Measurements from ENCODE around the gene PLCB4.

The PLCB4 gene

DNA sequence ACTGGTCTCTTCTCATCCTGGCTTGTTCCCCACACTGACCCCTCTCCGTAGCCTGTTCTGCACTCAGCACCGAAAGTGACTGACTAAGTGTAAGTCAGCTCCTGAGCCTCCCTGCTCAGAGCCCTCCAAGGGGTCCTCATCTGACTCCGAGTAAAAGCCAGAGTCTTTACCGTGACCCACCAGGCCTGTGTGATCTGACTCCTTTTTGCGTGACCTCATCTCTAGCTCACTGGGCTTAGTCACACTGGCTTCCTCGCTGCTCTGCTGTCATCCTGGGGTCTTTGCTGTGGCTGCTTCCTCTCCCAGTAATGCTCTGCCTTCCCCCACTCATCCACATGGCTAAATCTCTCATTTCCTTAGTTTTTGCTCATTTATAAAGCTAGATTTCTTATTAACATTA lies 116.6 kb downstream of the PLCB4 start:
- DNase-seq = no peak

DNA sequence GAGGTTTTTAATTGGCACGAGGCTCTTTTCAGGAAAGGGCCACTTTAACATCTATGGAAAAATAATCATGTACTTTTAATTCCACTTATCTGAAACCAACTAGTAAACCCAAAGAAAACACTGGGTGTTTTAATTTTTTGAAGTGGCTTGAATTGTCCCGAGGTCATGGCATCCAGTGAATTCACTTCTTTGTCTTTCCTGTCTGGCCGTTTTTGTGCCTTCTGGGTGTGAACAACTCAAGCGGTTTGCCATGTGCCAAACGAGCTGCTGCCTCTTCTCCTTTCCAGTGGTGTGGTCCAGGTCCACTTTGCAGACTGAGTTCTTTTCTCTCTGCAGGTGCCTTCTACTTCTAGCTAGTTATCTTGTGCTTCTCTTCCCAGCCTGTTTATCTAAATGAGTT lies 117.5 kb downstream of the PLCB4 start:
- no peak for DNase-seq

DNA sequence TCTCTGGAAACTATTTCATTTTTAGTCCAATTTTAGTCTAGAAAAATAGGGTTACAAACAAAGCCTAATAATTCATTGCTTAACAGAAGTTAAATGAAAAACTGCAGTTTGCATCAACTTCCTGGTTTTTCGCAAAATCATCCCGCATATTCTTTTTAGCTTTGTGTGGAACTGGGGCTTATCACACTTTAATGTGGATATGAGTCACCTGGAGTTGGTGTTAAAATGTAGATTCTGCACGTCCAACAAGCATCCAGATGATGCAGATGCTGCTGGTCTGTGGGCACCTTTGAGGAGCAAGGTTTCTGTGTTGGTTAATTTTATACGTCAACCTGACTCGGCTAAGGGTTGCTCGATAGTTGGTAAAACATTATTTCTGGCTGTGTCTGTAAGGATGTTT lies 126.1 kb downstream of the PLCB4 start:
- no peak for DNase-seq

DNA sequence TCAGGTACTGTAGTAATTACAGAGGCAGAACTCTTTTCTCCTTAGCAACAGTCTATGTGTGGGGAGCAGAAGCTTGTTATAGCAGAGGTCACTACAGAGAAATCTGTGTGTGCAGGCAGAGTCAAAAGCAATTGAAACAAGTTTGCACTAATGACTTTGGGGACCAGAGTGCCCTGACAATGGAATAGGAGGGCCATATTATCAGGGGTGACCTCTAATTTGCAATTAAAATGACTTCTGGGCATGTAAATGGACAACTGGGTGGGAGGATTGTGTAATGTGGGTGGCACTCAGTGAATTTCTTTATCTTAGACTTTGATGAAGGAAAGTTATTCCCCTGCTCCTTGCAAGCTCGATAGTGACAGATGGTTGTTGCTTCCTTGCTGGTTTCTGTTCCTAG lies 127.2 kb downstream of the PLCB4 start:
- DNase-seq = no peak

DNA sequence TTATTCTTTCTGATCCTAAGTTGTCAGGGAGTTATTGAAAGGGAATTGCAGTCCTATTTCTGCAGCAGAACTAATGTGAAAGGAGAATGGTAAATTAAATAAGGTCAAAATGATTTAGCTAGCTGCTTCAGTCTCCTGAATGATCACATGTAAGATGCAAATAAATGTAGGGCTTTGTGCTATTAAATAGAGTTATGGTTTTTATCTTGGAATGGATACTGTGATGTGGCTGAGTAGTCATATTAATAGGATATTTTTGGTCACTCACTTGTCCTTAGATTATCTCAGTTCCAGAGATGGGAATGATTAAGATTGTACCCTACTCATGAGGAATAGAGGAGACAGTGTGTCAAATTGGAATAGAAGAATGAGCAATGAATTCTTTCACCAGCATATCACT lies 129.6 kb downstream of the PLCB4 start:
- DNase-seq = no peak

DNA sequence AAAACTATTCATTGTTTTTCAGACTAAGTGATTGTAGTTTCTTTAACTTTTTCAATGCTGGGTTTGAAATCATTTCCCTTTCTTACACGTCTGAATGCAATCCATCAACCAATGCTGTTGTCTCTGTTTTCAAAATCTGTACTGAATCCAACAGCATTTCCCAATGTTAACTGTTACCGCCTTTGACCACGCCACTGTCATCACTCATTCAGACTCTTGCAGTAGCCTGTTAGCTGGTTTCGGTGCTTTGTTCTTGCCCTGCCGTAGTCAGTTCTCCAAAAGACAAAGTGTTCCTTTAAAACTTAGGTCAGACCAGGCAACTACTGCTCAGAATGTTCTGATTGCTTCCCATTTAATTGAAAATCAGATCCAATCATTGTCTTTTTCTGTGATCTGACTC lies 131.3 kb downstream of the PLCB4 start:
- no peak for DNase-seq

DNA sequence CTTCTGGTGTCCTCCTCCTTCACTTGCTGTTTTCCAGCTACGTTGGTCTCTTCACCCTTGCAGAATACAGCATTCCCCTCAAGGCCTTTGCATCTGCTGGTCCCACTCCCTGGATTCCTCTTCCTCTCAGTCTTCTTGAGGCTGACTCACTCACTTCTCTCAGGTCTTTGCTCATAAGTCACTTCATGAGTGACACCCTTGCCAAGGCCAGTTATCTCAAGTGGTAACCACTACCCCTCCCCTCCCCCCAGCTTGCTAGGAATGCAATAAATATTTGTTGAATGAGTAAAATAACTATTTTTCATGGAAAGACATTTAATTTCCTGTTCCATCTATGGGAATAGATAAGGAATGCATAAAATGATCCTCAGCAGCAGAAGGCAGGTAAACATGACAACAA lies 131.7 kb downstream of the PLCB4 start:
- DNase-seq = no peak

DNA sequence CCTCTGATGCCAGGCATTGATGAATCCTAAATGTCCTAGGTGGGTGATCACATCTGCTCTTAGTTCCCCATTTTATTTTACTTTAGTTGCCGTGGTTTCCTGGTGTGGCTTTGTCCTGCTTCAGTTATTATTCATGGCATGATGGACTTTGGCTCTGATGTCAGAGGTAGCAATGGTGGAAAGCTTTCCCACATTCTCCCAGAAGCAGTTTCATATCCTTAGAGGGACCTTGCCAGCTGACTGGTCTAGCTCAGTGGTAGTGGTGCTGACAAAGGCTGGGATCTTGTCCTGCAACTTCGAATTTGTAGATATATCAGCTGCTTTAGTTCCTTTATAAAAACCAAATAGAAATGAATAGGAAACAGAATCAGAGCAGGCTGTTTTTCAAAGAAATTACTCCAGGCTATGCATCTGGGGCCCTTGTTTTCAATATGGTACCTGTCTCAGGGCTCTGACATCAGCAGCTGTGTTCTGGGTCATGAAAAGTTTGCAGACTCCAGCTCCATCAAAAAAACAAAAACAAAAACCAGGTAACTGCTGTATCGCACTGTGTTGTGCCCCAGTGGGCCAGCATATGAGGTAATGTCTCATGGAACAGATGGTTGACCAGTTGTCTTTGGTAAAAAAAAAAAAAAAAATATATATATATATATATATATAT lies 133.7 kb downstream of the PLCB4 start:
- no peak for DNase-seq

DNA sequence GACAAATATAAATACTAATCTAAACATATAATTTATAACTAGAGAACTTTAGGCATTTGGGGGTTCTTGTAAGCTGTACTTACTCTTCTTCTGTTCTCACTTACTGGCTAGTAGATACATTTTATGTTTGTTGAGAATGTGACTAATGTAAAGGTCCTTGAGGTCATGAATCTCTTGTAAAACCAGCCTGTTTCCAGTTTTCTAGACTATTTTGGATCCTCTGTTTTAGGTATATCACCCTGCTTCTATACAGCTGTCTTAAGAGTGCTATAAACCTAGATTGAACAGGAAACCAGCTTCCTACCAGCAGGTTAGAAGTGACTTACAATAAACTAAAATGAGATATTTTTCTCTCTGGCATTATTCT lies 134.2 kb downstream of the PLCB4 start:
- no peak for DNase-seq

DNA sequence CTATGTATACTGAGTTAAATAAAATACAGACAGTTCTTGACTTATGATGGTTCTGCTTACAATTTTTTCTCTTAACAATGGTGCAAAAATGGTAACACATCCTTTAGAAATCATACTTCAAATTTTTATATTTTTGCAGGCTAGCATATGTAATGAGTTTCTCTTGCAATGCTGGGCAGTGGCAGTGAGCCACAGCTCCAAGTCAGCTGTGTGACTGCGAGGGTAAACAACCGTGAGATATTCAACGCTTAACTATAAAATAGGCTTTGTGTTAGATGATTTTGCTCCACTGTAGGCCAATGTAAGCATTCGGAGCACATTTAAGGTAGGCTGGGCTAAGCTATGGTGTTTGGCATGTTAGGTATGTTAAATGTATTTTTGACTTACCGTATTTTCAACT lies 136.1 kb downstream of the PLCB4 start:
- no peak for DNase-seq

DNA sequence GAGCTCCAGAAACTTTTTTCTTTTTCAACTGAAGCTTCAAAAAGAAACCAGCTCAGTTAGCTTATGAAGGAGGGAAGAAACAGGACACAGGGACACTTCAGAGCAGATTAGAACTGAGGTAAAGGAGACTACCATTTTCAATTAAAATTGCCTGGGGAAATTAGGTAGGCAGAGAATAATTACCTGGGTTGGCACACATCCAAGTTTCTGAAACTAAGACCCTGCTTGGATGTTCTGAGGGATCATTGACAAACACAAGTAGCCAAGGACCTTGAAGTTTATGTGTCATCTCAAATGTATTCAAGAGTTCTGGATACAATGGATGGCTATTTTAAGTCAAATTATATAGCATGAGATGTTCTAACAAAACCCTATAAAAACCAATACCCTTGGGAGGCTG lies 137.6 kb downstream of the PLCB4 start:
- DNase-seq = no peak

DNA sequence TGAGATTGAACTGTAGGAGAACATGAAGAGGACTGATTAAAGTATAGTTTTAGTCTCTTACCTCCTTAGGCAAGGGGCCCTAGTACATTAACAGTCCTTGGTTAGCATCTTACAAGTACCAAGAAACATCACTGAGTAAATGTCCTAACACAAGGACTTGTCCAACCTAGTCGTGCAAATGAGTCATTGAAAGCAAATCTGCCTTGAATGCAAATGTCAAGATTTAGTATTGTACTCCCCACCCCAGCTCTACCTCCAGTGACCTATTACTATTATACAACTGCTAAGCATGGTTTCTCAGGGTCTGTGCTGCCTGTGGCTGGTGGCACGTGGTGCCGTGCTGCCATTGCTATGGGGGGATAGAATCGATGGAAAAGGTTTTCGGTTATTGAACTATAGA lies 138.4 kb downstream of the PLCB4 start:
- DNase-seq = no peak

DNA sequence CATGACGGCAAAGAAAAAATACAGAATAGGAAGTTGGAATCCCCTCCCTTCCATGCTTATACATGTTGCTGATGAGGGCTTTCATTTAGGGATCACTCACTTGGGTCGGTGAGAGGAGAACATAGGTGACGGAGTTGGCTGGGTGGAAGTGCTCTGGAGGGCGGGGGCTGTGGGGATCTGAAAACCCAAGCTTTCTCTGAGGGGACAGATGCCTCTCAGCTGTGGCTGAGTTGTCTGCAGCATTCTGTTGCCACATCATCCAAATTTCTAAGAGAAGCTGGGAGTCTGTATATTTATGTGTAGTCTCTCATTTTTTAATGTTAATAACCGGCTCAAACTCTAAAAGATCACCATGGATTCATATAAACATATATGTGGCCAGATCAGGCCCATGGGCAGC lies 141.5 kb downstream of the PLCB4 start:
- no peak for DNase-seq

DNA sequence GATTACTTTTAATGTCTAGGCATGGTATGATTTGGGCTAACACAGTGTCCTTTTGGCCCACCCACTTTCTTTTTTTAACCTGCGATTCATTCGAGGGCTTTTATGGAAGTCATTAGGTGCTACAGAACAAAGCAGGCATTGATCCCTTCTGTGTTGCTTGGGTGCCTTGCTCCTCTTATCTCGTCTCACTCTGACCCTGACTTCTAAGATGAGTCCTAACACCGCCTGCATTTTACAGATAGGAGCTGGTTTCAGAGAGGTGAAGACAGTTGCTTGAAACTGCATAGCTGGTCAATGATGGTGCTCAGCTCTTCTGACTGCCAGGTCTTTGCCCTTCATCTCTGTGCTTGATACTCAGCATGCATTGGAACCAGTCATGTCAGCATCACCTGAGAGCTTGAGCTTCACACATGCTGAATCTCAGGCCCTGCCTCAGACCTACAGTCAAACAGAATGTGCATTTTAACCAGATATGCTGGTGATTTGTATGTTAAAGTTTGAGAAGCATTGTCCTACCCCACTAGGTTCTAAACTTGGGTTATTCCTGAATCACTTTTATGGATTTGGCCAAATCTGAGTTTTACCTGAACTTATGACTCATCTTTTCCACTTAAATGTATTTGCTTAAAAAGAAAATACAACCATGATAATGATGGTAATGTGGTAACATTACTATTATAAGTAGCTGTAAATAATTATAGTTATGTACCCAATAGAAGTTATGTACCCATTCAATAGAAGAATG lies 142.3 kb downstream of the PLCB4 start:
- DNase-seq = no peak

DNA sequence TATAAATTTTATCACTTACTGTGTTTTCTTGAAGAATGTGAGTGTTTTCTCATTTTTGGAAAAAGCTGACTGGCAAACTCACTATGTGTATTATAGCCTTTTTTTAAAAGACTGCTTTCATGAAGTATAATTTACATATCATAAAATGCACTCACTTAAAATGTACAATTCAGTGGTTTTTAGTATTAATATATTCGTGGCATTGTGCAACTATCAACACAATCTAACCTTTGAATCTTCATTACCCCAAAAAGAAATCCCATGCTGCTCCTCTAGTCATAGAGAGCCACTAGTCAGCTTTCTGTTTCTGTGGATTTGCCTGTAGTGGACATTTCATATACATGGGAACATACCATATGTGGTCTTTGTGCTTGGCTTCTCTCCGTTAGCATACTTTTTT lies 143.8 kb downstream of the PLCB4 start:
- DNase-seq = no peak

DNA sequence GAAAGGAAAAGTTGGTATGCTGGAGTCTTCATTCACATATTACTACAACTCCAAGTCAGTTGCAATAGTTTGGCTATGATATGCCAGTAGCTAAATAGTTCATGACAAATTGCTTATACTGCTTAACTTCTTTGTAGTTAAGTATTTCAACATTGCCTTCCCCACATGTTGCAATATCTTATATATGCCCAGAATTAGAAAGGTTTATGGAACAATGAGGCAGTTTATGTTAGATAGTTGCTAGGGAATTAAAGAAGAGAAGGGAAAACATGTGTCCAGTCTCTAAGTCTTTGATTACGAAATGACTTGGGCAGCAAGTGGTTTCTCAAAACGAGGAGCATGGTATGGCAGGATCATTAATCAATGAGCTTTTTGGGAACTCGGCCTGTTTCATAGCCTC lies 145.8 kb downstream of the PLCB4 start:
- DNase-seq = no peak

DNA sequence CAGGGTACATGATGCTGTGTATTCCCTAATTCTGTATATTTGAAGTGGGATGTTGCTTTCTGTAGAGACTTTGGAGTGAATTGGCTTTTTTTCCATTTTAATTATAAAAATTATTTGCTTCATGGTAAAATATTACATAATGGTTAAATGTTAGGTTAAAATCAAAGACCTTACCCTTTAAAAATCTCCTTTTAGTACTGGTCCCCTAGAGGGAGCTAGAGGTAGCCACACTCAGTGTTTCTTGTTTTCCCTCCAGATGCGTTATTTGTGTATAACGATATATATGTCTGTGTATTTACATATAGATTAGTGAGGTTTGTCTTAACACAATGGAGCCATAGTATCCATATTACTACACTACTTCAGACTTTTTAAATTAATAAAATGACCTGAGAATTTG lies 146.7 kb downstream of the PLCB4 start:
- DNase-seq = no peak

DNA sequence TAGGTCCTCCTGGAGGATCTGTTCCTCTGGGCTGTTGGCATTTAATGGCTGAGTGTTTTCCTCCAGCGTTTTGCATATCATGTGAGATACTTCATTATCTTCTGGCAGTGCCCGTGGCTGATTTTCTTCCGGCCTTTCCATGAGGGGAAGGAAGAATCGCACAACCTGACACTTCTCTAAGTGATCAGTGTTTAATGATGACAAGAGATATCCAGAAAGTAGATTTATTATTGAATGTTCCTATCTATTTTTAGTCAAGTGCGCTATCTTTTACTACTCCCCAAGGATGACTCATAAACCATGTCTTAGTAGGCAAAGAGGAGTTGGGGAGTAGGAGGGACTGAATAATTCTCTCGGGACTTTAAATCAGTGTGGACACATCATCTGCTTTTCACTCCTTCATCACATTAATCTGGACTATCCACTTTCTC lies 149.7 kb downstream of the PLCB4 start:
- no peak for DNase-seq

DNA sequence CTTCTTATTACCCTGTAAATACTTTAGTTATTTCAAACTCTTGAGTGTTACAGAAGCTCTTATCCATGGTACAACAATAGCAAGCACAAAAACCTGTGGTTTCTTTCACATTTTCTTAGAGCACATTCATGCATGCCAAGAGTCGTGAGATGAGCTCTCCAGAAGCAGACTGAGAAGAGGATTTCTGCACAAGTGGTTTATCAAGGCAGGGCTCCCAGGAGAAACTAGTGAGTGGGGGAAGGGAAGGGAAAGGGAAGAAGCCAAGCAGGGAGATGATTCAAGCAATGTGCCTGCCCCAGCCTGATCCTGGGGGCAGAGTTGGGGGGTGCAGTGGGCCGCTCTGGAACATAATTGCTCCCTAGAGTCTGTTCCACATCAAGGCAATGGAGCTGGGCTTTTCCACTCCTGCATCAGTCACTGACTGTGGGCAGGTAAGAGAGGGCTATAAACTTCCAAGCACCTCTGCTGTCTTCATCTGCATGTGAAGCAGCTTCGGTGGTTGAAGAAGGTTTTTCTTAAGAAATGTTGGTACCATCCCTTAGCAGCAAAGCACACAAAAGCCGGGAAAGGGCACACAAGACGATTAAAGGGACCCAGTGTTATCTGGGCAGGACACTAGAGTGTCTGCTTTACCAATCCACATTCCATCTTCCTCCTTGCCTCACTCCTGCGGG lies 152.1 kb downstream of the PLCB4 start:
- no peak for DNase-seq

DNA sequence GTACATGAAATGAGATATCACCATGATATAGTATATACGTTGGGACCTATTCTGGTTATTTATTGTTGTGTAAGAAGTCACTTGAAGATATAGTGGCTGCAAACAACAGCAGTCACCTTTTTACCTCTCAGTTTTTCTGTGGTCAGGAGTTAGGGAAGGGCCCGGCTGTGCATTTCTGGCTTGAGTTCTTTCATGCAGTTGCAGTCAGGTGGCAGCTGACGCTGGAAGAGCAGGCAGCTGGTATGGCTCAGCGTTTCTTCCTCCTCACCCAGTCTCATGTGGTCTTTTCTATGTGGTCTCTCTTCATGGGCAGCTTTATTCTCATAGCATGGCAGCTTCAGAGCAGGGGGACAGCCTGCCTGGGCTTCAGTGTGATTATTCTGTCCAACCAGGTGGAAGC lies 154.4 kb downstream of the PLCB4 start:
- no peak for DNase-seq

DNA sequence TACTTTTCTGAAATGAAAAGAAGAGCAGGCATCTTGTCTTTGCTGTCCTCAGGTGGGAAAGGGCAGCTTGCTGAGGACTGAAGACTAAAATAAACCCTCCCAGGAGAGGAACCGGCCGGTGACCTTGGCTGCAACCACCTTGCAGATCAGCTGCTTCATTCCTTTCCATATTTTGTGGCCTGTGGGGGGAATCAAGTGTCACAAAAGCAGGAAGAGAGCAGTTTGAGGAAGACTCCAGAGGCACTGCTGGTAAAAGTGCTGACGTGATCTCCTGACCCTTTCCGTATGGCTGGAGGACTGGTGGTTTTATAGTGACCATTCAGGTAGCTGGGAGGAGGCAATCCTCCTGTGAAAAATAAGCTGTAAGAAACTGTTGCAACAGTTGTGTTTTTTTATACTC lies 157.0 kb downstream of the PLCB4 start:
- DNase-seq = no peak

DNA sequence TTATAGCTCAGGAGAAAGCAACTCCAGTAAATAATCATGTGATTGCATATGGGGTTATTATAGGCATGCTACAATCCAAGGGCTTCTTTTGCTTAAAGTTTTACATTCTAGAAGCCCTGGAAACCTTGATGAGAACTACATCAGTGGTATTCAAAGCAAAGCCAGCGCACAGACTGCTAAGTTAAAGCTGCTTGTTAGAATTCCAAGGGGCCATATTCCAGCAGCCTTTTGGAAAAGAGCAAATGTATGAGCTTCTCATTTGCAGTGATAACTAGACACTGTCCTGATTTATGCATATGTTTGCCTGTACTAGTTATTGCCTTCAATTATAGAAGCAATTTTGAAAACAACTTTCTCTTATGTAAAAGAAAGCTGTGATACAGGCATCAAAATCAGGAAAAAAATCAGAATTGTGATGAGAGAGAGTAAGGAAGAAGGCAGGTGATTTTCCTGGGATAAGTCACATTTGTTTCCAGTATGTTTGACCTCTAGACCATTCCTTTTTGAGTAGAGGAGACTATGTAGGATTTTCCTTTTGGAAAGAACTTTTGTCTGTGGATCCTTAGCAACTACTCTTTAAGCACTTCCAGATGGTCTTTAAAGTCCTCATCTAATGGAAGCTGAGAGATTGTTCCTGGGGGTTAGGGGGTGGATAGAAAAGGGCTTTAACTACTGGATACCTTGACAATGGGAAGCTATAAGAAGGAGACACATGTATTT lies 159.2 kb downstream of the PLCB4 start:
- no peak for DNase-seq

DNA sequence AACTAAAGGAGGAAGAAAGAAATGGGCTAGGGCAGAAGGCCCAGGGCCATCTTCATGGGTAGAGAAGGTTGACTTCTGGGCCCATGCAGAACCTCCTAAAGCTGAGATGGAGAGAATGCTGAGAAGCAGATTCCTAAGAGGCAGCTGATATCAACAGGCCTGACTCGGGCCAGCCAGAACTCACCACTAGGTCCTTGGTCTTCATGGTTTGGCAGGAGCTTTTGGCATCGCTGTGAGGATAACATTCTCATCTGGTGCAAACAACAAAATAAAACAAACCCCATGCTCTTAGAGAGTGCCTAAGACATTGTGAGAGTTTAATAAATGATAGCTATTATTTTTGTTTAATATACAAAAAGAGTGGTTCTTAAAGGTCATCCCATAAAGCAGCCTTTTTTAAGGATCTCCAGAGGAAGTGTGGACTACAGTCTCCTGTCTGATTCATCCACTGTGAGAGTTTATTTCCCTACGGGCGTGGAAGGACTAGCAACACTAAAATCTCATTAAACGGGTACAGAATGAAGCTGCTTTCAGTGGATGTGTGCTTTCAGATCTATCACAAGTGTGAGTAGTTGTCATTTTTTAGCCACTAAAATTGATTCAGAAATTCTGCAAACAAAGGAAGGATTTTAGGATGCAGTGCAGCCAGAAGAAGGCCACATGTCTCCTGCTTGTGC lies 160.0 kb downstream of the PLCB4 start:
- no peak for DNase-seq

Measured in CD4-positive, alpha-beta T cell treated with Interleukin-17A for 1 hour (primary cell).